Fibroblast of pulmonary artery (primary cell): ENCODE results near the gene TDRD1.

Source experiments
- DNase-seq: peaks from one replicate; pipeline ENCODE4 v3.0.0-alpha.2; 2010; ENCODE audit warnings: low read depth
- H3K4me3 ChIP-seq: replicated peaks from 2 replicates; pipeline ENCODE4 v1.5.1; 2011; ENCODE audit warnings: low read depth, mild to moderate bottlenecking, control low read depth, low read length, moderate library complexity
- CTCF ChIP-seq: IDR thresholded peaks from 2 replicates; pipeline ENCODE4 v1.5.1; 2011; ENCODE audit warnings: mild to moderate bottlenecking, control low read depth, low read length, inconsistent platforms; ENCODE audit errors: missing control alignments

Gene TDRD1

GRCh38 chr10:114207349-114207748 is 28.2 kb downstream of the TDRD1 start:
- no peak for DNase-seq
- no peak overlapping the region for H3K4me3 ChIP-seq
- TF ChIP-seq CTCF = no peak

- H3K4me3 ChIP-seq = no peak overlapping the region
- TF ChIP-seq CTCF = no peak
- no peak for DNase-seq
These were observed 29.2 kb downstream of the TDRD1 start for GRCh38 chr10:114208351-114208750.

- no peak overlapping the region for H3K4me3 ChIP-seq
- TF ChIP-seq CTCF = no peak
- DNase-seq = no peak
These were observed 33.0 kb downstream of the TDRD1 start for GRCh38 chr10:114212153-114212552.

GRCh38 chr10:114215033-114215432 is 35.9 kb downstream of the TDRD1 start:
- DNase-seq = no peak
- no peak overlapping the region for H3K4me3 ChIP-seq

GRCh38 chr10:114220281-114220680 is 41.1 kb downstream of the TDRD1 start:
- TF ChIP-seq CTCF = no peak
- no peak for DNase-seq
- H3K4me3 ChIP-seq = no peak overlapping the region

More at GRCh38 chr10:114215033-114215432, 35.9 kb downstream of the TDRD1 start:
- TF ChIP-seq CTCF = no peak

GRCh38 chr10:114221235-114221634 is 42.1 kb downstream of the TDRD1 start:
- H3K4me3 ChIP-seq = no peak overlapping the region
- DNase-seq = no peak
- no peak for TF ChIP-seq CTCF

GRCh38 chr10:114223066-114223465 is 43.9 kb downstream of the TDRD1 start:
- no peak for DNase-seq
- H3K4me3 ChIP-seq = no peak overlapping the region
- no peak for TF ChIP-seq CTCF
